GM18508 (cell line): ENCODE results near the gene TGFBRAP1.
A peak's percentile ranks its signal among the peaks of the same experiment; 100 is the strongest.

Experiments
- ATAC-seq: cut with Tn5 transposase; IDR thresholded peaks from one replicate; pipeline ENCODE4 v1.9.1; 2021; ENCODE audit warnings: moderate number of reproducible peaks; ENCODE audit not compliant: insufficient read depth, unreplicated experiment

Gene TGFBRAP1, protein sequence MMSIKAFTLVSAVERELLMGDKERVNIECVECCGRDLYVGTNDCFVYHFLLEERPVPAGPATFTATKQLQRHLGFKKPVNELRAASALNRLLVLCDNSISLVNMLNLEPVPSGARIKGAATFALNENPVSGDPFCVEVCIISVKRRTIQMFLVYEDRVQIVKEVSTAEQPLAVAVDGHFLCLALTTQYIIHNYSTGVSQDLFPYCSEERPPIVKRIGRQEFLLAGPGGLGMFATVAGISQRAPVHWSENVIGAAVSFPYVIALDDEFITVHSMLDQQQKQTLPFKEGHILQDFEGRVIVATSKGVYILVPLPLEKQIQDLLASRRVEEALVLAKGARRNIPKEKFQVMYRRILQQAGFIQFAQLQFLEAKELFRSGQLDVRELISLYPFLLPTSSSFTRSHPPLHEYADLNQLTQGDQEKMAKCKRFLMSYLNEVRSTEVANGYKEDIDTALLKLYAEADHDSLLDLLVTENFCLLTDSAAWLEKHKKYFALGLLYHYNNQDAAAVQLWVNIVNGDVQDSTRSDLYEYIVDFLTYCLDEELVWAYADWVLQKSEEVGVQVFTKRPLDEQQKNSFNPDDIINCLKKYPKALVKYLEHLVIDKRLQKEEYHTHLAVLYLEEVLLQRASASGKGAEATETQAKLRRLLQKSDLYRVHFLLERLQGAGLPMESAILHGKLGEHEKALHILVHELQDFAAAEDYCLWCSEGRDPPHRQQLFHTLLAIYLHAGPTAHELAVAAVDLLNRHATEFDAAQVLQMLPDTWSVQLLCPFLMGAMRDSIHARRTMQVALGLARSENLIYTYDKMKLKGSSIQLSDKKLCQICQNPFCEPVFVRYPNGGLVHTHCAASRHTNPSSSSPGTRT

GRCh38 chr2:105329561-105330495 lies at the start of gene TGFBRAP1:
Gene TGFBRAP1 (minus strand): TSS chr2:105329735. CDS start chr2:105308301, 21,434 bp downstream.
- ATAC-seq = no peak

- ATAC-seq = no peak
Measured at GRCh38 chr2:105378921-105379383, 49.4 kb upstream of the TGFBRAP1 start.

DNA sequence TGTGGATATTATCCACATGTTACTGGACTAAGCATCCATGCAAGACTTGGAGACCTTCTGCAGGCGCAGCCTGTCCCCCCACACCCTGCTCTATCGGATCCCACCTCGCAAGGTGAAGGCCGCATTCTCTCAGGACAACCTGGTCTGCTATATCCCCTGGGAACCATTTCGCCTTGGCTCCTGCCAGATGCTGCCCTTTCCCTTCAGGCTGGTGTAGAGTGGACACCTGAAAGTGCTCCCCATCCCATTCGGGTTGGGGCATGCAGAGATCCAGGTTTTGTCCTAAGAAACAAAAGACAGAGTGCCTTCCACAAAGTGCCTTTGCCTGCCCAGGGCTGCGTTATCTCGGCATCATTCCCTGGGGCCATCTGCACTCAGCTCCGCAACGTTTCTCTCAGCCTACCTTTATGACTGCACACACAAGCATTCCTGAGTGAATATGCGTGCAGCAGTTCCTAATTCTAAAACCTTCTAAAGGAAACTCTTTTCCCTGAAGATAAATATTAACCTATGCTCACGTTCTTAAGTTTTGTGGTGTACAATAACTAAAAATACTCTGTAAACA lies 48.8 kb upstream of the TGFBRAP1 start:
- no peak for ATAC-seq

- no peak for ATAC-seq
Measured at GRCh38 chr2:105377871-105378270, 48.3 kb upstream of the TGFBRAP1 start.

- ATAC-seq = no peak
Measured at GRCh38 chr2:105376789-105377240, 47.3 kb upstream of the TGFBRAP1 start.

- ATAC-seq = no peak
Measured at GRCh38 chr2:105376010-105376409, 46.5 kb upstream of the TGFBRAP1 start.

GRCh38 chr2:105375001-105375561 lies 45.5 kb upstream of the TGFBRAP1 start:
- ATAC-seq = no peak

DNA sequence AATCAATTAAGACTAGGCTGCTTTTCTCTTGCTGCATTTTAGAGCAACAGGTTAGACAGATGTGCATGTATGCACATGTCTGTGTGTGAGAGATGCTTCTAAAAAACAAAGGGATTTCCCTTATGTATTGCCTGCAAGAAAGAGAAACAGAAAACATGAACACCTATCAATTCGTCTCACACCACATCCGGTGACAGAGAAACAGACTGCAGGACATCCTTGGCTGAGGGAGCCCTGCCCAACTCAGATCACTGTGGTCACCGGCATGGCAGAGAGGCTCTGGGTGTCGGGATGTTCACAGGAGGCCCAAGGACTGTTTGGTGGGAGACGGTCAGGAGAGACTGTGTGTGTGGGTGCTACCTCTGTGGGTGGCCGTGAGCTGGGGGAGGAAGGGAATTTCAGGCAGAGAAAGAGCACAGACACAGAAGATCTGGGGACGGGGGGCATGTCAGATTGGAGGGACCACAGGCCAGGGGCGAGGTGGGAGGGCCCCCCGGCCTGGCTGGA lies 44.4 kb upstream of the TGFBRAP1 start:
- peak; percentile 96 for ATAC-seq

DNA sequence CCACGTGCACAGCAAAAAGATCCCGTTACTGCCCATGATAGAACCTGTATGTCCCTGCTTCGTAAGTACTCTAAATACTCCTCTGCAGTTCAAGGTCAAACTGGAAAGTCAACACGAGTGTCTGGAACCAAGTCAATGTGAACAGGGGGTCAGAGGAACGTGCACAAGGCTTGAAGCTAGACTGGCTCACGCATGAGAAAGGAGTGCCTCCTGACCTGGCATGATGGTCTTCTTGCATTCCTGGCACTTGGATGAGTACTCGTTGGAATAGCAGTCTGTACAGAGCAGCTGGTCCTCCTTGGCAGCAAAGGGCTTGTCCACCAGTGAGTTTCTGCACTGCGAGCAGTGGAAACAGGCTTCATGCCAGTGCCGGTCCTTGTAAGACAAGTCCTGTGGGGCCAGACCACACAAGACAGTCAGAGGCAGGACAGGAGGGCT lies 43.8 kb upstream of the TGFBRAP1 start:
- ATAC-seq = no peak

GRCh38 chr2:105371810-105372209 lies 42.3 kb upstream of the TGFBRAP1 start:
- no peak for ATAC-seq

GRCh38 chr2:105371156-105371555 lies 41.6 kb upstream of the TGFBRAP1 start:
- no peak for ATAC-seq

DNA sequence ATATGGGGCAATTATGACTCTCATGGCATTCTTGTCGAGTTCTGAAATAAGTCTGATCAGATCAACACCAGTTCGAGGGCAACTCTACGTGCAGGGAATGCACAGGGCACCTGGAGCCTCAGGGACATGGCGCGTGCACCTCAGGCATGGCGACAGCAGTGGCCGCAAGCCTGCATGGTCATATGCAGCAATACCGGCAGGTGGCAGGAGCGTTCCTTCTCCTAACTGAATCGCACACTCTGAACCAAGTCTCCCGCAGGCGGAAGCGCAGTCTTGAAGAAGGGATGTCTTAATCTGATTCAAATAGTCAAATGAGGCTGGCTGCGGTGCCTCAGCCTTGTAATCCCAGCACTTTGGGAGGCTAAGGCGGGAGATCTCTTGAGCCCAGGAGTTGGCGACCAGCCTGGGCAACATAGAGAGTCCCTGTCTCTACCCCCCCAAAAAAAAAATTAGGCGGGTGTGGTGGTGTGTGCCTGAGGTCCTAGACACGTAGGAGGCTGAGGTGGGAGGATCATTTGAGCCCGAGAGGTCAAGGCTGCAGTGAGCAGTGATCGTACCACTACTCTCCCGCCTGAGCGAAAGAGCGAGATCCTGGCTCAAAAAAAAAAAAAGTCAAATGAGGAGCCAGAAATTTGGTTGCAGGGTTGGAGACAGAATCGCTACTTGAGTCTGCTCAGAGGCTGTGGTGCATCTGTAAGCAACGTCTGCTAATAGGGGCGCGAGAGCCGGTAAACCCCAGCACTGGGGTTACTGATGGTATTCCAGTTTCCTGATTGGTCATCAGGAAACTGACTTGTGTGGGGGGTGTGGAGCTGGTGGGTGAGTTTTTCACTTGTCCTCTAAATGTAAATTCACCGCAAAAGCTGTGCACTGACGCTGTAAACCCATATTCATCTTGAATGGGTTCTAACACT lies 40.5 kb upstream of the TGFBRAP1 start:
- ATAC-seq = peak; percentile 86

- ATAC-seq = no peak
Measured at GRCh38 chr2:105368759-105369408, 39.3 kb upstream of the TGFBRAP1 start.

DNA sequence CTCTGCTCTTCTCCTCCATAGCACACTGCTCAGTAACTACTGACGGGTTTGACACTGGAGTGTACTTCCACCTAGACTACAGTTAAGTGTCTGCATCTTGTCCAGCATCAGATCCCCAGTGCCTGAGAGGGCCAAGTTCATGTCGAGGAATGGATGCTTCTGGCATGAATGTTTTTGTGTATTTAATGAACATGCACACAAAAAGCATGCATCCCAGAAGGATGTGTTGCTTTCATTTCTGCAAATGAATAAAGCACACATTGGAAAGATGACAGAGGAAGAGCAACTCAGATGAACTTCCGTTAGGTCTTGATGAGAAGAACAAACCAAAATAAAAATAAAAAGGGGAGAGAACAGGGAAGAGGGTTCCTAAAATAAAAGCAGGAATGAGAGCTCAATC lies 35.7 kb upstream of the TGFBRAP1 start:
- ATAC-seq = no peak

- no peak for ATAC-seq
Measured at GRCh38 chr2:105364436-105365139, 35.1 kb upstream of the TGFBRAP1 start.

GRCh38 chr2:105362862-105363591 lies 33.5 kb upstream of the TGFBRAP1 start:
- no peak for ATAC-seq
